BLaER1 (cell line): ENCODE results near the gene MAPRE2.

Experiments used
- H3K27ac ChIP-seq: shearing (Covaris generic); formaldehyde crosslinking; 2 replicates; pipeline ENCODE4 v1.8.1; 2022
- H3K27me3 ChIP-seq: shearing (Covaris generic); formaldehyde crosslinking; 2 replicates; pipeline ENCODE4 v1.8.1; 2022
- H3K36me3 ChIP-seq: shearing (Covaris generic); formaldehyde crosslinking; 2 replicates; pipeline ENCODE4 v1.8.1; 2022
- H3K4me1 ChIP-seq: shearing (Covaris generic); formaldehyde crosslinking; 2 replicates; pipeline ENCODE4 v1.8.1; 2022
- H3K4me2 ChIP-seq: shearing (Covaris generic); formaldehyde crosslinking; 2 replicates; pipeline ENCODE4 v1.8.1; 2022
- H3K4me3 ChIP-seq: shearing (Covaris generic); formaldehyde crosslinking; 2 replicates; pipeline ENCODE4 v1.8.1; 2022
- H3K9ac ChIP-seq: shearing (Covaris generic); formaldehyde crosslinking; 2 replicates; pipeline ENCODE4 v1.8.1; 2022
- H3K9me3 ChIP-seq: shearing (Covaris generic); formaldehyde crosslinking; 2 replicates; pipeline ENCODE4 v1.8.1; 2022
- H4K20me1 ChIP-seq: shearing (Covaris generic); formaldehyde crosslinking; 2 replicates; pipeline ENCODE4 v1.8.1; 2022
- Cebpa-rat ChIP-seq: shearing (Covaris generic); IDR thresholded peaks from 2 replicates; pipeline ENCODE4 v1.8.1; 2022

MAPRE2 gene

DNA sequence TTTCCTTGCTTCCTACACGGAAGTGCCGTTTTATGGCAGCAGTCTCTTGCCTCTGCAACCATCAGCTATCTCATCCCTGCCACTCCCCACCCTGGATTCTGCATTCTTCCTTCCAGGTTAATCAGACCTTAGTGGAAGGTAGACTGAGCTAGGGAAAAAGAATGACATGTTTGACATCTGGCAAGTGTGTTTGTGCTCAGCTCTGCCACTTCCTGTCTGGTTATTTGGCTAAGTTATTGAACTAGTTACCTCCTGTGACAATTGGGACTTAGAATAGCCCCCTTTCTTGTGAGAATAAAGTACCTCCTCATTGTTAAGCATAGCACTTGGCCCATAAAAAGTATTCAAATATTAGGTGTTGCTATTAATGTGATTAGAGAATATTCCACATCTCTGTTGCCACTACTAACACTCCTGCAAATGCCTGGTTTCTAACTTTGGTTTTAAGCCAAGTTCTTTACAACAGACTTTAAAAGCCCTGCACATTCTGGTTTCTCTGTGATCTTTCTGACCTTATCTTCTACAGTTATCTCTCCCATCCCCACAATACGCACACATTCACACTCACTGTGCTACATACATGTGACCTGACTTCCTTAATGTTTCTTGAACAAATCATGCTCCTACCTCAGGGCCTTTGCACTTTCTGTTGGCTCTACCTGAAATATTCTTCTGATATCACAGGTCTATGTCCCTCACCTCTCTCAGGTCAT lies 10.8 kb upstream of the MAPRE2 start:
- no peak for TF ChIP-seq Cebpa-rat
- Histone ChIP-seq H3K27ac (peak overlapping the region; percentile 81), H3K4me1 (peaks cover 23% of the 10 kb centered on the region), H3K27me3 (no peaks in the 10 kb centered on the region), H3K4me3 (peak overlapping the region; percentile 32), H3K4me2 (peak overlapping the region; percentile 85), H3K9ac (peak overlapping the region; percentile 61), H4K20me1 (no peaks in the 10 kb centered on the region), H3K36me3 (no peaks in the 10 kb centered on the region), H3K9me3 (no peaks in the 10 kb centered on the region)

DNA sequence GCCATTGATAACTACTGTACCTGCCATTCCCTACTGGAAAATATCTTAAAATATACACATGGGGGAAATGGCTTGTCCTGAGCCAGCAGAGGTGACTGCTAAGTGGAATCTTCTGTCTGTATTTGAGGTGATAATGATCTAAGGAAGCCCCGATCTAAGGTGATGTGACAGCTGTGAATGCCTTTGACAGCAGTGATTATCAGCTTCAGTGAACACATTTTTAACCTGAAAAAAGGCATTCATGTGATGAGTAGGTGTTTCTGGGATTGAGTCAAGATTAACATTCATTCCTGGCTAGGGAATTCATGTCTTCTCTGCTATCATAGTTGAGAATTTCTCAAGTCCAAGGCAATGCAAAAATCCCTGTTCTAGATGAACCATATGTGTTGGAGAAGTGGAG lies 9.1 kb upstream of the MAPRE2 start:
- Histone ChIP-seq H3K36me3 (no peaks in the 10 kb centered on the region), H3K4me1 (peaks cover 23% of the 10 kb centered on the region), H3K9me3 (no peaks in the 10 kb centered on the region), H3K4me2 (no peak overlapping the region), H3K4me3 (no peak overlapping the region), H3K27me3 (no peaks in the 10 kb centered on the region), H4K20me1 (no peaks in the 10 kb centered on the region), H3K27ac (no peak overlapping the region), H3K9ac (no peak overlapping the region)
- no peak for TF ChIP-seq Cebpa-rat

DNA sequence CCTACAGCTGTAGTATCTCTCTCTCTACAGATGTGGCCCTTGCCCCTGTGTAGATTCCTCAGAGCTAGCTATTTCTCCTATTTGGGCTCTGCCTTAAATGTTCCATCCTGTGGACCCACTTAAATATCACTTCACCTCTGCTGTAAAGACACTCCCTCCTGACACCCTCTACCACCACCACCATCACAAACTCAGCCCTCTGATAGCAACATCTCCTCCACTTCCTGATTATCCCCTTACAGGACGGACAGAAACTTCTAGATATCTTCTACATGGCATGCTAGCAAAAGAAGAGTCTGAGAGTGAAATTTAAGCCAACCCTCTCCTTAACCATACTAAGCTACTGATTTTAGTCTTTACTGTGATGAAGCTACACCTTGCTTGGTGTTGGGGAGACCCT lies 3.2 kb upstream of the MAPRE2 start:
- Histone ChIP-seq H3K27ac (peak overlapping the region; percentile 92), H3K9ac (0 out of 2 replicates have a peak overlapping the region, but pooled peaks have one; percentile 75), H3K27me3 (no peaks in the 10 kb centered on the region), H4K20me1 (peaks cover 16% of the 10 kb centered on the region; the same call in 1 of the 2 replicates), H3K4me2 (peak overlapping the region; percentile 79), H3K9me3 (no peaks in the 10 kb centered on the region), H3K4me1 (peaks cover 42% of the 10 kb centered on the region), H3K36me3 (no peaks in the 10 kb centered on the region), H3K4me3 (no peak overlapping the region)
- TF ChIP-seq Cebpa-rat = no peak

DNA sequence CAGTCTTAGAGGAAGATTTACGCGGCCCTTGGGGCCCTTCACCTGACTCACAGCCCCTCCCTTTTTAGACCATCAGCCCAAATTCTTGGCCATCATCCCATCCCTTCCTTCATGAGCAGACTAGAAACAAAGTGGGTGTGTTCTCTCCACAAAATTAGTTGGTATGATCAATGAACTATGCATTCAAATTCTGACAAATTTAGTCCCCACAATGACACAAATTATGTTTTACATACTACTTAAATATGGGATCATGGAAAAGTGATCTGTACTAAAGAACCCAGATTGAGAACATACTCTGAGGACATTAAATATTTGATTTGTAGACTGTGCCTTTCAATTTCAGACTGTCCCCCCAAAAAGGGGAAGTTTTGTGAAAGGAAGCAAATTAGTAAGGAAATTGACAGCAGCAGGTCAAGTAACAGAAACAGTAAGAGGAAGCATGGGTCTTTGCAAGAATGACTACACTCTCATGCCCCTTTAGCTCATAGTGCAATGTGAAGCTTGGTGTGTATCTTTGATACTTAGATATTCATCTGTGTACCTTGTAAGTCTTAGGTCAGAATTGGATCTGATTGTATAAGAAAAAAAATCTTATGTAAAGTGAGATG lies 2.2 kb upstream of the MAPRE2 start:
- H3K9me3 ChIP-seq = no peaks in the 10 kb centered on the region
- peaks cover 22% of the 10 kb centered on the region; the same call in 1 of the 2 replicates for H4K20me1 ChIP-seq
- no peaks in the 10 kb centered on the region for H3K36me3 ChIP-seq
- H3K4me1 ChIP-seq = peaks cover 52% of the 10 kb centered on the region
- peak overlapping the region; percentile 79 for H3K4me2 ChIP-seq
- TF ChIP-seq Cebpa-rat = no peak
- H3K27ac ChIP-seq = peak overlapping the region; percentile 92
- H3K27me3 ChIP-seq = no peaks in the 10 kb centered on the region
- H3K4me3 ChIP-seq = no peak overlapping the region; the same call in 1 of the 2 replicates
- peak overlapping the region; percentile 75 for H3K9ac ChIP-seq

DNA sequence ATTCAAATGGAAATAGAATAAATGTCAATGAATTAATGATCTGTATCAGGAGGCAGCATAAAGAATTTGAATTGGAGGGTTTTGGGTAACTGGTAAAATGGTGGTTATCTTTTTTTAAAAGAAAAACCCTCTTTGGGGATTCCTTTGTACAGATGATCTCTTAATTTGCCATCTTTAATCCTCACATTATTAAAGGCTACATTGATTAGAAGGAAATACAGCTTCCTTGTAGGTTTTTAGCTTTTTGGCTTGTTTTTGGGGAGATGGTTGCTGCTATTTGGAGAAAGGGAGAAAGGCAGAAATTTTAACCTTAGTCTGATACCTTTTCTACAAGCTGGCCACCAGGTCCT lies 600 bp upstream of the MAPRE2 start:
- Histone ChIP-seq H3K4me3 (peak overlapping the region; percentile 95), H3K9ac (peak overlapping the region; percentile 75), H3K4me2 (peak overlapping the region; percentile 79), H3K4me1 (peaks cover 68% of the 10 kb centered on the region), H4K20me1 (peaks cover 39% of the 10 kb centered on the region), H3K9me3 (no peaks in the 10 kb centered on the region), H3K27me3 (no peaks in the 10 kb centered on the region), H3K36me3 (no peaks in the 10 kb centered on the region), H3K27ac (peak overlapping the region; percentile 92)
- no peak for TF ChIP-seq Cebpa-rat

DNA sequence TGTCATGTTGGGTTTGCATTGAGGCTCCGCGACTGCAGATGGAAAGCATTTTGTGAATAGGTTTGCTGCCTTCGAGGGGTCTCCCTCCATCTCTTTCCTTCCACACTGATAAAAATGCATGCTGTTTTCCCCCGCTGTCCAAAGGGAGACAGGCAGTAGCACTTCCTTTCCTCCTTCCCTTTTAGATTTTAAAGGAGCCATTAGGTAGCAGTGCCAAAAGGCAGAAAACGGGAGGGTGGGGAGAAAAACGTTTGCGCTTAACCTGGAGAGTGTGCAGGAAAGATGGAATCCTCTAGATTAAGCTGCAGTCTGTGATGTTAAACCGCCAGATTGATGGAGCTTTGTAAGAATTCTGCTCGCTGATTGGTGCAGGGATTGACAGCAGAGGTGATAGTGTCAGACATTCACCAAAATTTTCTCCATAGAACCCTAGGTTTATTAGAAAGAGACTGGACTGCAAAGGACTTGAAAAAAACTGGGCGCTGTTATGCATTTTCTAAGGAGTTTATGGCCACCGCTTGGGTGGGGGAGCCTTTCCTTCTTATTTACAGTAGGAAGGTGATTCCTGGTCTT lies 688 bp downstream of the MAPRE2 start:
- peaks cover 81% of the 10 kb centered on the region for H3K4me1 ChIP-seq

DNA sequence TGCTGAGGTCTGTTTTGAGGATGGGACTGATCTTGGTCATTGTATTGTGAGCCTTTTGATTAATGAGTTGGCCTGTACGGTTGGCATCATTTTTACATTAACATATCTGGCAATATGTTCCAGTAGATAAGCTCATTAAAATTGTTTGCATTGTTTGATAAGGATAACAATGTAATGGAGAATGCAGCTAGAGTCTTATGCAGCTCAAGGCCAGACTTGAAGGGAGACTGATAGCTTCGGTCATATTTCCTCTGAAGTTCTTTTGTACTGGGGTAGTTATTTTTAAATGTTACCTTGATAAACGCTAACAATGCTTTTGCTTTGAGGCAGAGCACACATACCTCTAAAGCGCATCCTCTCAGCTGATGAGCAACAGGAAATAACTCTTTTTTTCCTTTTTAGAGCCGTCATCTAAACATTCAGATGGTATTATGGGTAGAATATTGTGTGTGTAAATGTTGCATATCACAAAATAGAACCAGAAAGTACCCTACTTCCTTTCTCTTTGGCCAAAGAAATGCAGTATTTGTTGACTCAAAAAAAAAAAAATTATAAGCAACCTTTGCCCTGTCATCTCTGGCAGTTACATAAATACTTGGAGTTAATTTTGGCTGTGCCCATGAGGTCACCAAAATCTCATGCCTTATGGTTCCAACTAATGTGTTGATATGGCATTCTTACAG lies 1.3 kb downstream of the MAPRE2 start:
- Histone ChIP-seq H3K27me3 (no peaks in the 10 kb centered on the region), H3K4me3 (peak overlapping the region; percentile 95), H3K27ac (peak overlapping the region; percentile 87), H3K36me3 (no peaks in the 10 kb centered on the region), H3K9ac (peak overlapping the region; percentile 90), H4K20me1 (peaks cover 52% of the 10 kb centered on the region), H3K4me2 (peak overlapping the region; percentile 88), H3K4me1 (peaks cover 77% of the 10 kb centered on the region), H3K9me3 (no peaks in the 10 kb centered on the region)
- no peak for TF ChIP-seq Cebpa-rat

More for the DNA sequence above, 688 bp downstream of the MAPRE2 start:
- no peaks in the 10 kb centered on the region for H3K27me3 ChIP-seq
- no peaks in the 10 kb centered on the region for H3K36me3 ChIP-seq
- peak overlapping the region; percentile 88 for H3K4me2 ChIP-seq
- H3K9ac ChIP-seq = peak overlapping the region; percentile 90
- H3K27ac ChIP-seq = peak overlapping the region; percentile 87
- H3K9me3 ChIP-seq = no peaks in the 10 kb centered on the region
- peaks cover 52% of the 10 kb centered on the region for H4K20me1 ChIP-seq
- TF ChIP-seq Cebpa-rat = no peak
- peak overlapping the region; percentile 95 for H3K4me3 ChIP-seq

DNA sequence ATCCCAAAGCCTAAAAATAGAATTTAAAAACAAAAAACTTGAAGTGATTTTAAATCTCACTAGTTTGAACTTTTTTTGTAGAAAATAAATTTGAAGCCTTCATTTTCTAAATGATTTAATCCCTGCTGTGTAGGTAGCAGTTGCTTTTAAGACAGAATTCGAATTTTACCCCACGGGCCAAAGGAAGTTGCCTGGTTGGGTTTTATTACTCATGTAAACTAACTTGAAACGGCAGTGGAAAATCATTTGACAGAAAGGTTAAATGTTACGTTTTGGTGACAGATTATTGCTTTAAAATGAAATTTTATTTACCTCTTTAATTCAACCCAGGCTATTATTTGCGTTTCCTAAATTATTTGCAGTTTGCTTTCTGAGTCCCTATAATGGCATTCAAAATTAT lies 2.0 kb downstream of the MAPRE2 start:
- H3K27ac ChIP-seq = peak overlapping the region; percentile 87
- no peaks in the 10 kb centered on the region for H3K27me3 ChIP-seq
- H3K4me1 ChIP-seq = peaks cover 70% of the 10 kb centered on the region
- peak overlapping the region; percentile 90 for H3K9ac ChIP-seq
- H3K4me2 ChIP-seq = peak overlapping the region; percentile 88
- peaks cover 57% of the 10 kb centered on the region for H4K20me1 ChIP-seq
- H3K36me3 ChIP-seq = 0 out of 2 replicates have a peak, but pooled peaks cover 3% of the 10 kb centered on the region
- TF ChIP-seq Cebpa-rat = no peak
- peak overlapping the region; percentile 95 for H3K4me3 ChIP-seq
- H3K9me3 ChIP-seq = no peaks in the 10 kb centered on the region

DNA sequence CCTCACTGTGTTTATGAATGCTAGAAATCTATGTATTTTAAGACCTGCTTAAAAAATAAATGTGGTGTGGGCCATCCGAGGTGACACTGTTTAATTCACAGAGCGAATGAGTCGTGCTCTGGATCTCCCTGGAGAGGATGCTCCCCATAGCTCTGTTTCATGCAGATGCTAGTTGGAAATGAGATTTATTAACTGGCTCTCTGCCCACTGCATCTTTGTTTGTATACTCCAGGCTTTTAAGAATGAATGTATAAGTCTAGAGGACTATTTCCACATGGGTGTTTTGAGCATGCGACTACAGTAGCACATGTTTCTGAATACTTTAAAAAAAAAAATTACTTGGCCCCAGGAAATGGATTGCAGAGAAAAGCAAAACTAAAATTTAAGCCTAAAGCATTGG lies 3.9 kb downstream of the MAPRE2 start:
- 0 out of 2 replicates have a peak overlapping the region, but pooled peaks have one; percentile 12 for H3K4me3 ChIP-seq
- no peak for TF ChIP-seq Cebpa-rat
- 0 out of 2 replicates have a peak, but pooled peaks cover 3% of the 10 kb centered on the region for H3K36me3 ChIP-seq
- H3K27me3 ChIP-seq = no peaks in the 10 kb centered on the region
- H3K4me1 ChIP-seq = peaks cover 65% of the 10 kb centered on the region
- no peak overlapping the region for H3K27ac ChIP-seq
- peaks cover 67% of the 10 kb centered on the region for H4K20me1 ChIP-seq
- H3K9ac ChIP-seq = 0 out of 2 replicates have a peak overlapping the region, but pooled peaks have one; percentile 4
- H3K4me2 ChIP-seq = peak overlapping the region; percentile 88
- H3K9me3 ChIP-seq = no peaks in the 10 kb centered on the region
